Measurements from ENCODE around the gene RNF224.

Gene RNF224

DNA sequence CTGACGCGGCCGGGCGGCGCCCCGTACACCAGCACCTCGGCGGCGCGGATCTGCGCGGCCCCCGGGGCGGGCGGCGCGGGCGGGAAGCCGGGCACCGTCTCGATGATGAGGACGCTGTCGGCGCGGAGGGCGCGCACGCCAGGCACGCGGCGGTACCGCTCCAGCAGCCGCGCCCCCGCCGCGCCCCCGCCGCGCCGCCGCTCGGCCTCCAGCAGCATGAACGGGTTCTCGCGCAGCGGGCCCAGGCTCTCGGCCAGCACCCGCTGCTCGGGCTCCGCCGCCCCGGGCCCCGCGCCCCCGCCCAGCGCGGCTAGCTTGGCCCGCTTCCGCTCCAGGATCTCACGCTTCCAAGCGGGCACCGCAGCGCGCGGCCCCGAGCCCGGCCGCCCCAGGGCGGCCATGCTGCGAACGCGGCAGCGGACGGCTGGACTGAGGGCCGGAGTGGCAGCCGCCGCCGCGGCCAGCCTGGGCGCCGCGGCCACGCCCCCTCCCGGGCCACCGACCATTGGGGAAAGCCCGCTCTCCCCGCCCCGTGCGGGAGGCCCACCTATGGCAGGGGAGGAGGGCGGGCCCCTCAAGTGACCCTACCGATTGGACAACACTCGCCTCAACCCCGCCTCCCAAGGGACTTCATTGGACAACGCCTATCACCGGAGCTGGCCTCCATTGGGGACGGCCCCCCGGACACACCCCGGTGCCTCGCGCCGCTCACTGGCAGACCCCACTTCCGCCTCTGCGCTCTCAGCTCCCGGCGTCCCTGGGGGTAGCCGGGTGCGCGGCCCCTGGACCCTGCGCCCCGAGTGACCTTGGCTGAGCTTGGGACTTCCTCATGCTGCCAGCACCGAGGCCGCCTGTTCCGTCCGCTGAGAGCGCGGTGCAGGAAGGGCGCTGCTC is 26.7 kb upstream of the RNF224 start, which contains the start of gene TPRN:
TPRN (minus strand) TSS at position 431 of the 894 bp plus-strand sequence; CDS start at position 401, 30 bp downstream.
- TF ChIP-seq, protein P1, sequence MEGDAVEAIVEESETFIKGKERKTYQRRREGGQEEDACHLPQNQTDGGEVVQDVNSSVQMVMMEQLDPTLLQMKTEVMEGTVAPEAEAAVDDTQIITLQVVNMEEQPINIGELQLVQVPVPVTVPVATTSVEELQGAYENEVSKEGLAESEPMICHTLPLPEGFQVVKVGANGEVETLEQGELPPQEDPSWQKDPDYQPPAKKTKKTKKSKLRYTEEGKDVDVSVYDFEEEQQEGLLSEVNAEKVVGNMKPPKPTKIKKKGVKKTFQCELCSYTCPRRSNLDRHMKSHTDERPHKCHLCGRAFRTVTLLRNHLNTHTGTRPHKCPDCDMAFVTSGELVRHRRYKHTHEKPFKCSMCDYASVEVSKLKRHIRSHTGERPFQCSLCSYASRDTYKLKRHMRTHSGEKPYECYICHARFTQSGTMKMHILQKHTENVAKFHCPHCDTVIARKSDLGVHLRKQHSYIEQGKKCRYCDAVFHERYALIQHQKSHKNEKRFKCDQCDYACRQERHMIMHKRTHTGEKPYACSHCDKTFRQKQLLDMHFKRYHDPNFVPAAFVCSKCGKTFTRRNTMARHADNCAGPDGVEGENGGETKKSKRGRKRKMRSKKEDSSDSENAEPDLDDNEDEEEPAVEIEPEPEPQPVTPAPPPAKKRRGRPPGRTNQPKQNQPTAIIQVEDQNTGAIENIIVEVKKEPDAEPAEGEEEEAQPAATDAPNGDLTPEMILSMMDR (IDR thresholded peaks at IDR 0.05; ENCODE audit: insufficient read depth, low read length, missing control alignments), result no peak
- H3K4me3 ChIP-seq (ENCODE audit: low read depth, low read length), result peak within 1 kb of the TSS; percentile 79
- POLR2A ChIA-PET, result interaction anchor here (0.6 to 1.7 kb wide), 10 partner anchors 9 to 71 kb away, joined by 3 to 12 read pairs (median 3); partner anchors contain the start of genes ANAPC2 and TUBB4B
- CTCF ChIA-PET, result interaction anchor here (0.9 to 1.4 kb wide), 7 partner anchors 8 to 171 kb away, joined by 3 to 7 read pairs (median 4); partner anchors contain the start of gene RNF208
- peak; percentile 89 for DNase-seq (ENCODE audit: low read depth, low spot score)

DNA sequence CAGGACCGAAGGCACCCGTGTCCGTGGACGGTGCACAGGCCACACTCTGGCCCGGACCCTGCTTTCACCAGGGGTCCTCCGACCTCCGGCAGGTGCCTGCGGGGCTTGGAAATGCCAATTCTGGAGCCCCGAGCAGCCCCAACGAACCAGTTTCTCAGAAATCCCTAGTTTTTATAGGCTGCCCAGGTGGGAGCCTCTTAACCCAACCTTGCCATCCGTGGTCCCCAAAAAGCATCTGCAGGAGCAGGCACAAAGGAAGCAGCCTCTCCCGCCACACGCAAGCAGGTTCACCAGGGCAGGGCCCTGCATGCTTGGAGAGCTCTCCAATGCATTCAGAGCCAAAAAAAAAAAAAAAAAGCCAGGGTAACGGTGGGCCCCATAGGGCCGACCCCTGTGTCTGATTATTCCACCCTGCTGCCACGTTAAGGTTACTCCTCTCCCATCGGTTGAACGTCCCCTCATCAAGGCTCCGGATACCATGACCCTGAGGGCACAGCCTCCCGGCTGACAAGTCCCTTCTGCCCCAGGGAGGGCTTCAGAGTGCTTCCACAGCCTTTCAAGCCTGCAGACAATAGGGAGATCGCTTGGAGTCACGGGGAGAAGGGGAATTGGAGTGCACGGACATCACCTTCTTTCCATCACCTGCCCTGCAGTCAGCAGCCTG is 26.0 kb upstream of the RNF224 start:
- ChIA-PET POLR2A (interaction anchor here (0.6 to 1.7 kb wide), 9 partner anchors 8 to 41 kb away, joined by 3 to 12 read pairs (median 3); partner anchors contain the start of genes ANAPC2 and TUBB4B), CTCF (interaction anchor here (0.9 to 1.4 kb wide), 8 partner anchors 9 to 172 kb away, joined by 3 to 7 read pairs (median 4); partner anchors contain the start of gene RNF208)
- peak overlapping the region; percentile 79 for H3K4me3 ChIP-seq (ENCODE audit: low read depth, low read length)
- no peak for DNase-seq (ENCODE audit: low read depth, low spot score)
- TF ChIP-seq, protein P1 (IDR thresholded peaks at IDR 0.05; ENCODE audit: insufficient read depth, low read length, missing control alignments), result no peak

DNA sequence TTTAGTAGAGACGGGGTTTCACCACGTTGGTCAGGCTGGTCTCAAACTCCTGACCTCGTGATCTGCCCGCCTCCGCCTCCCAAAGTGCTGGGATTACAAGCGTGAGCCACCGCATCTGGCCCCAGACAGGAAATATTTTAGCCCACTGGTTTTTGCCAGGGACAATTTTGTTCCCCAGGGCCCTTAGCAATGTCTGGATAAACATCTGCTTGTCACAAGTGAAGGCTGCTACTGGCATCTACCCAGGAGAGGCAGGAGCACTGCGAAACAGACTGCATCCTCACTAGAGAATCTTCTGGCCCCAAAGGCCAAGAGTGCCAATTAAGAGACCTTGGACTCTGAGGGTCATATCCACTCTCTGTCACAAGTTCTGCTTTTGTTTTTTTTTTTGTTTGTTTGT is 24.3 kb upstream of the RNF224 start:
- no peak overlapping the region for H3K4me3 ChIP-seq (ENCODE audit: low read depth, low read length)
- CTCF ChIA-PET, result interaction anchor here (1.8 to 2.7 kb wide), 2 partner anchors 24 to 35 kb away, joined by 9 to 10 read pairs; partner anchors contain the start of gene RNF224
- POLR2A ChIA-PET, result interaction anchor here (1.0 to 1.2 kb wide), 2 partner anchors 14 to 20 kb away, joined by 3 read pairs; partner anchors contain the start of genes ANAPC2 and SSNA1
- TF ChIP-seq, protein P1 (IDR thresholded peaks at IDR 0.05; ENCODE audit: insufficient read depth, low read length, missing control alignments), result no peak
- DNase-seq (ENCODE audit: low read depth, low spot score), result no peak

DNA sequence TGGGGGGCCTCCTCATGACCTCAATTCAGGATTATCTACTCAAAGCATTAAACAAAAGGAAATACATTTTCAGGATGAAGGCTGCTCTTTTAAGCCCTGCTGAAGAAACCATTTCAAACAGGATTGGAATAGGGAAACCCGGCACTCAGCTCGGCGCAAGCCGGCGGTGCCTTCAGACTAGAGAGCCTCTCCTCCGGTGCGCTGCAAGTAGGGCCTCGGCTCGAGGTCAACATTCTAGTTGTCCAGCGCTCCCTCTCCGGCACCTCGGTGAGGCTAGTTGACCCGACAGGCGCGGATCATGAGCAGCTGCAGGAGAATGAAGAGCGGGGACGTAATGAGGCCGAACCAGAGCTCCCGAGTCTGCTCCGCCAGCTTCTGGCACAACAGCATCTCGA is 22.6 kb upstream of the RNF224 start:
- CTCF ChIA-PET, result interaction anchor here (1.0 to 2.7 kb wide), 8 partner anchors 8 to 77 kb away, joined by 3 to 10 read pairs (median 3); partner anchors contain the start of genes ANAPC2, RNF224 and SSNA1
- TF ChIP-seq, protein P1 (IDR thresholded peaks at IDR 0.05; ENCODE audit: insufficient read depth, low read length, missing control alignments), result no peak
- DNase-seq (ENCODE audit: low read depth, low spot score), result no peak
- H3K4me3 ChIP-seq (ENCODE audit: low read depth, low read length), result peak overlapping the region; percentile 94
- POLR2A ChIA-PET, result interaction anchor here (0.7 to 2.5 kb wide), 4 partner anchors 16 to 140 kb away, joined by 4 to 9 read pairs (median 5); partner anchors contain the start of gene TUBB4B

DNA sequence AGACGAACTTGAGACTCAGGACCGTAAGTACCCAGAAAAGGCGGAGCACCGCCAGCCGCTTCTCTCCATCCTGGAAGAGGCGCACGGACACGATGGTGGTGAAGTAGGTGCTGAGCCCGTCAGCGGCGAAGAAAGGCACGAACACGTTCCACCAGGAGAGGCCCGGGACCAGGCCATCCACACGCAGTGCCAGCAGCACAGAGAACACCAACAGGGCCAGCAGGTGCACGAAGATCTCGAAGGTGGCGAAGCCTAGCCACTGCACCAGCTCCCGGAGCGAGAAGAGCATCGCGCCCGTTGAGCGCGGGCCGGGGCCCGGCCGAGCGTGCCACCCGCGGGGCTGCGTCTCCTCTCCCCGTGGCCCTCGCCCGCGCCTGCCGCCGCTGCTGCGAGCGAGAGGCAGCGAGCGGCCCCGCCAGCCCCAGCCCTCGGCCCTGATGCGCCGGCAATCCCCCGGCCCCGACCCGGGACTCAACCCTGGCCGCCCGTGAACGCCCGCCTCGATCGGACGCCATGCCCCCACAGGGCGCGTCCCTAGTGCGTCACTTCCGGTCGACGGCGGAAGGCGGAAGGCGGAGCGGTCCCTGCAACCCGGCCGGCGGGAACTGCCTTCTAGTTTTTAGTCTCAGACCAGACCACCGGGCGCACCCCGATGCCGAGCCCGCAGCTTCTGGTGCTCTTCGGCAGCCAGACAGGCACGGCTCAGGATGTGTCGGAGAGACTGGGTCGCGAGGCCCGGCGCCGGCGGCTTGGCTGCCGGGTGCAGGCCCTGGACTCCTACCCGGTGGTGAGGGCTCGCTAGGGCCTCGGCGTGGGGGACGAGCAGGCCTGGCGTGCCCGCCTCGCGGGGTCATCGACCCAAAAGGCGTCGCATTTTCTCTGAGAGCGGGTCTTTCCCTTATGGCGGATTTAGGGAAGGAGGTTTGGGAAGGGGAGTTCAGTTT is 21.9 kb upstream of the RNF224 start, which contains the start of the genes NDOR1 and TMEM203:
NDOR1 (plus strand) TSS at position 575 of the 944 bp plus-strand sequence; CDS start at position 653, 78 bp downstream.
TMEM203 (minus strand) TSS at position 523 of the 944 bp plus-strand sequence; CDS start at position 289, 234 bp downstream.
- no peak for DNase-seq (ENCODE audit: low read depth, low spot score)
- ChIA-PET POLR2A (interaction anchor here (0.7 to 2.5 kb wide), 4 partner anchors 16 to 141 kb away, joined by 4 to 9 read pairs (median 5); partner anchors contain the start of gene TUBB4B), CTCF (interaction anchor here (1.1 to 2.7 kb wide), 6 partner anchors 9 to 78 kb away, joined by 3 to 12 read pairs (median 3); no protein-coding TSS in a partner anchor)
- H3K4me3 ChIP-seq (ENCODE audit: low read depth, low read length), result peak within 1 kb of the TSS; percentile 94
- TF ChIP-seq, protein P1 (IDR thresholded peaks at IDR 0.05; ENCODE audit: insufficient read depth, low read length, missing control alignments), result no peak
